Thyroid gland (tissue), 4 donors: ENCODE results near the gene TOM1L2.

Experiments
- POLR2A ChIP-seq, 2 donors: fragments of 450-650 bp; IDR thresholded peaks; one replicate each; pipeline ENCODE4 v1.6.1; 2017; ENCODE audit warnings: antibody characterized with exemption in 2 of 2, mild to moderate bottlenecking in 2 of 2, moderate library complexity in 1 of 2
- TF ChIP-seq, protein P1 (sequence below), 6 experiments: fragments of 200-600 bp in 3 of 6; fragments of 450-650 bp in 3 of 6; sonication (generic) in 3 of 6; IDR thresholded peaks; one replicate each; pipeline ENCODE4 v1.5.1; 2016 to 2019; ENCODE audit warnings: antibody characterized with exemption in 6 of 6, mild to moderate bottlenecking in 2 of 6, inconsistent platforms in 1 of 6, moderate library complexity in 1 of 6

DNA sequence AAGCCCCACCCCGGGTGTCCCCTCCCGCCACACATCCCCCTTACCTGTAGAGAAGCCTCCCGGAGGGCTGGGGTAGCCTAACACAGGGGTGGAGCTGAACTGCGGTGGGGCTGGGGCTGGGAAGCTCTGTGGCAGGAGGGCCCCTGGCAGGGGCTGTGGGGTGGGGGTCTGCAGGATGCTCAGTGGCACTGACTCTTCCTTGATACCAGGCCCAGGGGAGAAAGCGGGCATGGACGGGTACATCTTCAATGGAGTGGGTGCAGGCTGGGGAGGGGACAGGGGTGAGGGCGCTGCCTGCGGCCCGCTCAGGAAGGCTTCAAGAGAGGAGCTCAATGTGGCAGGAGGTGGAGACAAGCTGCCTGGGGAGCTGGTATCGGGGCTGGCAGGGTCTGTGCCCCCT, 152.2 kb downstream of the TOM1L2 start:
- TF ChIP-seq, protein P1, sequence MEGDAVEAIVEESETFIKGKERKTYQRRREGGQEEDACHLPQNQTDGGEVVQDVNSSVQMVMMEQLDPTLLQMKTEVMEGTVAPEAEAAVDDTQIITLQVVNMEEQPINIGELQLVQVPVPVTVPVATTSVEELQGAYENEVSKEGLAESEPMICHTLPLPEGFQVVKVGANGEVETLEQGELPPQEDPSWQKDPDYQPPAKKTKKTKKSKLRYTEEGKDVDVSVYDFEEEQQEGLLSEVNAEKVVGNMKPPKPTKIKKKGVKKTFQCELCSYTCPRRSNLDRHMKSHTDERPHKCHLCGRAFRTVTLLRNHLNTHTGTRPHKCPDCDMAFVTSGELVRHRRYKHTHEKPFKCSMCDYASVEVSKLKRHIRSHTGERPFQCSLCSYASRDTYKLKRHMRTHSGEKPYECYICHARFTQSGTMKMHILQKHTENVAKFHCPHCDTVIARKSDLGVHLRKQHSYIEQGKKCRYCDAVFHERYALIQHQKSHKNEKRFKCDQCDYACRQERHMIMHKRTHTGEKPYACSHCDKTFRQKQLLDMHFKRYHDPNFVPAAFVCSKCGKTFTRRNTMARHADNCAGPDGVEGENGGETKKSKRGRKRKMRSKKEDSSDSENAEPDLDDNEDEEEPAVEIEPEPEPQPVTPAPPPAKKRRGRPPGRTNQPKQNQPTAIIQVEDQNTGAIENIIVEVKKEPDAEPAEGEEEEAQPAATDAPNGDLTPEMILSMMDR (IDR thresholded peaks at IDR 0.05), result no peak
- TF ChIP-seq POLR2A (IDR thresholded peaks at IDR 0.05), result no peak
